NCI-H2029 (cell line): ENCODE results near the gene XXYLT1.
"Not testable (repeated sequence)": the region's sequence is repeated elsewhere in the genome, so short reads cannot be mapped to it uniquely, and the experiment has no call there.

Source experiments
- DNase-seq: peaks from one replicate; lab custom pipeline; 2025; lab: John Stamatoyannopoulos, UW

The XXYLT1 gene

GRCh38 chr3:195042743-195043606 is 228.0 kb downstream of the XXYLT1 start:
- DNase-seq = no peak

- DNase-seq = no peak
Measured at GRCh38 chr3:195041871-195042742, 228.9 kb downstream of the XXYLT1 start.

GRCh38 chr3:195040773-195041520 is 230.0 kb downstream of the XXYLT1 start:
- DNase-seq = no peak

- no peak for DNase-seq
Measured at GRCh38 chr3:195040094-195040493, 230.9 kb downstream of the XXYLT1 start.

GRCh38 chr3:195039180-195039843 is 231.6 kb downstream of the XXYLT1 start:
- no peak for DNase-seq

- DNase-seq = no peak
Measured at GRCh38 chr3:195038161-195038560, 232.8 kb downstream of the XXYLT1 start.

GRCh38 chr3:195037586-195037985 is 233.4 kb downstream of the XXYLT1 start:
- not testable (repeated sequence) for DNase-seq

GRCh38 chr3:195036974-195037373 is 234.0 kb downstream of the XXYLT1 start:
- DNase-seq = no peak

- no peak for DNase-seq
Measured at GRCh38 chr3:195036574-195036973, 234.4 kb downstream of the XXYLT1 start.

- no peak for DNase-seq
Measured at GRCh38 chr3:195036203-195036505, 234.8 kb downstream of the XXYLT1 start.

GRCh38 chr3:195035345-195036202 is 235.4 kb downstream of the XXYLT1 start:
- DNase-seq = no peak

GRCh38 chr3:195034541-195034940 is 236.4 kb downstream of the XXYLT1 start:
- DNase-seq = no peak

GRCh38 chr3:195034101-195034500 is 236.9 kb downstream of the XXYLT1 start:
- DNase-seq = no peak

- no peak for DNase-seq
Measured at GRCh38 chr3:195033531-195034091, 237.3 kb downstream of the XXYLT1 start.

- no peak for DNase-seq
Measured at GRCh38 chr3:195032955-195033354, 238.0 kb downstream of the XXYLT1 start.

GRCh38 chr3:195032106-195032759 is 238.7 kb downstream of the XXYLT1 start:
- peak; percentile 73 for DNase-seq

GRCh38 chr3:195031574-195032003 is 239.4 kb downstream of the XXYLT1 start:
- DNase-seq = no peak

GRCh38 chr3:195030791-195031321 is 240.1 kb downstream of the XXYLT1 start:
- no peak for DNase-seq

GRCh38 chr3:195028877-195029606 is 241.9 kb downstream of the XXYLT1 start:
- no peak for DNase-seq
